Natural killer cell treated with Interleukin-12 subunit alpha and Interleukin-12 subunit beta and Interleukin-15 and Interleukin-18, amount 100 ng/mL, for 72 hours (primary cell): ENCODE data around the gene AHCYL1. TPM values are rescaled to one million over a fixed set of nuclear protein-coding genes. Genes with fewer than 3 reads are reported as not detected.
"Not testable (repeated sequence)": the region's sequence is repeated elsewhere in the genome, so short reads cannot be mapped to it uniquely, and the experiment has no call there.

ENCODE experiments used
- ATAC-seq, 2 donors: fragments of 150-1000 bp; cut with Tn5 transposase in 1 of 2; sonication (Bioruptor Pico), chemical (Tn5 transposase) in 1 of 2; 2 replicates each; pipeline ENCODE4 v1.10.0; 2021
- DNase-seq: peaks from one replicate; pipeline ENCODE4 v3.0.0; 2022; ENCODE audit warnings: low spot score
- H3K27ac Mint-ChIP-seq, 2 donors: 1 replicate in 1 of 2; 2 replicates in 1 of 2; pipeline ENCODE4 v1.8.0; 2022; ENCODE audit warnings: mixed read lengths in 2 of 2, mild to moderate bottlenecking in 1 of 2, moderate library complexity in 1 of 2
- H3K27me3 Mint-ChIP-seq, 2 donors: 1 replicate in 1 of 2; 2 replicates in 1 of 2; pipeline ENCODE4 v1.8.0; 2022; ENCODE audit warnings: mixed read lengths in 2 of 2
- H3K36me3 Mint-ChIP-seq: one replicate; pipeline ENCODE4 v1.8.0; 2022; ENCODE audit warnings: mixed read lengths
- H3K4me1 Mint-ChIP-seq, 2 donors: 1 replicate in 1 of 2; 2 replicates in 1 of 2; pipeline ENCODE4 v1.8.0; 2022; ENCODE audit warnings: low read depth in 2 of 2, mixed read lengths in 2 of 2, mild to moderate bottlenecking in 1 of 2
- H3K4me3 Mint-ChIP-seq: one replicate; pipeline ENCODE4 v1.8.0; 2022; ENCODE audit warnings: mixed read lengths
- H3K9me3 Mint-ChIP-seq: 2 replicates; pipeline ENCODE4 v1.8.0; 2022; ENCODE audit warnings: mixed read lengths
- total RNA-seq, 2 donors: library from RNA; stranded (reverse); gene quantifications; one replicate each; pipeline ENCODE4 v1.2.3, GENCODE V29; 2022

Gene AHCYL1
- total RNA-seq, result 10 to 100 TPM; 44.8 to 47.8 TPM

- Mint-ChIP-seq H3K27me3 (peaks cover 6 to 7% of the 10 kb centered on the region in 2 donors), H3K4me3 (peak within 1 kb of the TSS; percentile 94), H3K36me3 (no peaks in the 10 kb centered on the region), H3K4me1 (peaks cover 28 to 34% of the 10 kb centered on the region in 2 donors), H3K27ac (peak within 1 kb of the TSS; percentile 90 to 94), H3K9me3 (no peaks in the 10 kb centered on the region)
- ATAC-seq, result peak; percentile 99 to 100
- peak; percentile 99 for DNase-seq
Observed at GRCh38 chr1:109984456-109985246, at the start of gene AHCYL1. Gene AHCYL1 (plus strand): TSS chr1:109984765. CDS start chr1:109985053, 288 bp downstream.

DNA sequence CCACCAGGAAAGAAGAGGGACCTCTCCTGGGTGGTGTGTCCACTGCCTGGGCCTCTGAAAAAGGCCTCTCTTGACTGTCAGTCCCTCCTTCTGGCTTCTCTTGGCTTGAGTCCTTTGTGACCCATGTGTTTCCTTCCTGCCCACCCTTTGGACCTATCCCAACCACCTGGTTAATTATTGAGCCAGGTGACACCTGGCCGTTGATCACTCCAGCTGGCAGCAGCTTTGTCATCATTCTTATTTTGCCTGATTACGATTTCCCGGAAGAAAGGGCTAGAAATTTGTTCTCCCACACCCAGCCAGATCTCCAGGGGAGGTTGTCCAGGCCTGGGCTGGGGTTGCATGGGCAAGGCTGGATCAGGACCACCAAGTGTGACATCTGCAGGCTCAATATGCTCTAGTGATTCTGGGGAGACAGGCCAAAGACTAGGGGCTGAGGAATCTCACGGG is 49.1 kb upstream of the AHCYL1 start:
- peaks cover 4% of the 10 kb centered on the region for H3K9me3 Mint-ChIP-seq
- peaks cover 21% of the 10 kb centered on the region for H3K36me3 Mint-ChIP-seq
- H3K27ac Mint-ChIP-seq, result no peak overlapping the region
- DNase-seq, result no peak
- H3K4me1 Mint-ChIP-seq, result peaks cover 11 to 15% of the 10 kb centered on the region in 2 donors
- no peak for ATAC-seq
- H3K4me3 Mint-ChIP-seq, result no peak overlapping the region
- H3K27me3 Mint-ChIP-seq, result peaks cover 8 to 19% of the 10 kb centered on the region in 2 donors

DNA sequence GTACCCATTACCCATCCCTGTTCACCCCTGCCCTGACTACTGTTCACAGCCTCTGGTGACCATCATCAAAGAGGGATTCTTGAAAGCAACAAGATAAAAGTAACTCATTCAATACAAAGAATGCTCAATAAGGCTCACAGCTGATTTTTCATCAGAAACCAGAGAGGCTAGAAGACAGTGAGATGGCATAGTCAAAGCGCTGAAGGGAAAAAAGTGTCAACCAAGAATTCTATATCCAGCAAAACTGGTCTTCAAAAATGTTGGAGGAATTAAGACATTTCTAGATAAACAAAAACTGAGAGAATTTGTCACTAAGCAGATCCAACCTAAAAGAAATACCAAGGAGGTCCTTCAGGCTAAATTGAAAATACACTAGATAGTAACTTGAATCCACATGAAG is 46.8 kb upstream of the AHCYL1 start:
- Mint-ChIP-seq H3K36me3 (peaks cover 21% of the 10 kb centered on the region), H3K9me3 (peaks cover 4% of the 10 kb centered on the region), H3K27ac (no peak overlapping the region), H3K4me1 (peaks cover 11 to 15% of the 10 kb centered on the region in 2 donors), H3K27me3 (peaks cover 8 to 21% of the 10 kb centered on the region in 2 donors), H3K4me3 (no peak overlapping the region)
- ATAC-seq, result no peak
- no peak for DNase-seq

GRCh38 chr1:109938556-109938955 is 46.0 kb upstream of the AHCYL1 start:
- peaks cover 6 to 14% of the 10 kb centered on the region in 2 donors for H3K4me1 Mint-ChIP-seq
- peaks cover 4% of the 10 kb centered on the region for H3K9me3 Mint-ChIP-seq
- ATAC-seq (no peak), DNase-seq (no peak)
- no peak overlapping the region for H3K27ac Mint-ChIP-seq
- peaks cover 21% of the 10 kb centered on the region for H3K36me3 Mint-ChIP-seq
- peaks cover 8 to 24% of the 10 kb centered on the region in 2 donors for H3K27me3 Mint-ChIP-seq
- no peak overlapping the region for H3K4me3 Mint-ChIP-seq

DNA sequence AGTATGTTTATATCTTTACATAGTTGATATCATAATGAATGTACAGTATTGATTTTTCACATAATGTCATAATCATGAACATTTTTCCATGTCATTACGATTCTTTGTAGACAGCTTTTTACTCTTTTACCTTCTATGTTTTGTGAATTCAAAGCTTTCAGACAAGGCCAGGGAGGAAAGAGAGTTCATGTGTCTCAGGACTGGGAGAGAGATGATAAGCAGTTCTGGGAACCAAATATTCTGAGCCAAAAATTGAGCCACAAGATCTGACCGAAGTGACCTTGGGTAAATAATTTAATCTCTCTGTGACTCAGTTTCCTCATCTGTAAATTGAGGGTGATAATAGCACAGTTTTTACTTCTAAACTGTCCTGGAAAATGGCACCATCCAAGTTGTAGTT is 42.1 kb upstream of the AHCYL1 start:
- no peak overlapping the region for H3K4me3 Mint-ChIP-seq
- peaks cover 8 to 23% of the 10 kb centered on the region in 2 donors for H3K27me3 Mint-ChIP-seq

DNA sequence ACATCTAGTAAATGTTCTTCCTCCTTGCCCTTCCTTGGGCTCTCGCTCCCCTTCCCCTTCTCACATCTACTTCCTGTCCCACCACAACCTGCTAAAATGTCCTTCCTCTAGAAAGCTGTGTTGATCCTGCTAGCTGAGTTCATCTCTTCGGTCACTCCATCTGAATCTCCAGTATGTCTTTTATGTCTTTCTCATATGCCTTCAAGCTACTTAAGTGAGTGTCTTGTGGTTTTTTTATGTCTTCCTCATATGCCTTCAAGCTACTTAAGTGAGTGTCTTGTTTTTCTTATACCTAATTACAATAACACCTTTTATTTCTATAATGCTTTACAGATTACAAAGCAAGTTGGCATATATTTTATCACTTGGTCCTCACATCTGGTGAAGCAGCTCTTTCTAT is 40.0 kb upstream of the AHCYL1 start:
- Mint-ChIP-seq H3K4me3 (no peak overlapping the region), H3K9me3 (no peaks in the 10 kb centered on the region), H3K4me1 (peaks cover 7 to 11% of the 10 kb centered on the region in 2 donors), H3K27ac (no peak overlapping the region), H3K36me3 (peaks cover 2% of the 10 kb centered on the region), H3K27me3 (peaks cover 8 to 22% of the 10 kb centered on the region in 2 donors)
- DNase-seq (no peak), ATAC-seq (no peak)

More for the DNA sequence above, 42.1 kb upstream of the AHCYL1 start:
- Mint-ChIP-seq H3K27ac (no peak overlapping the region), H3K36me3 (peaks cover 12% of the 10 kb centered on the region), H3K4me1 (peaks cover 7 to 11% of the 10 kb centered on the region in 2 donors), H3K9me3 (no peaks in the 10 kb centered on the region)
- ATAC-seq, result no peak
- no peak for DNase-seq

GRCh38 chr1:109946511-109946910 is 38.1 kb upstream of the AHCYL1 start:
- Mint-ChIP-seq H3K36me3 (no peaks in the 10 kb centered on the region), H3K4me1 (peaks cover 7 to 11% of the 10 kb centered on the region in 2 donors), H3K27me3 (peaks cover 8 to 22% of the 10 kb centered on the region in 2 donors), H3K4me3 (no peak overlapping the region), H3K9me3 (no peaks in the 10 kb centered on the region), H3K27ac (no peak overlapping the region)
- DNase-seq (no peak), ATAC-seq (no peak)

DNA sequence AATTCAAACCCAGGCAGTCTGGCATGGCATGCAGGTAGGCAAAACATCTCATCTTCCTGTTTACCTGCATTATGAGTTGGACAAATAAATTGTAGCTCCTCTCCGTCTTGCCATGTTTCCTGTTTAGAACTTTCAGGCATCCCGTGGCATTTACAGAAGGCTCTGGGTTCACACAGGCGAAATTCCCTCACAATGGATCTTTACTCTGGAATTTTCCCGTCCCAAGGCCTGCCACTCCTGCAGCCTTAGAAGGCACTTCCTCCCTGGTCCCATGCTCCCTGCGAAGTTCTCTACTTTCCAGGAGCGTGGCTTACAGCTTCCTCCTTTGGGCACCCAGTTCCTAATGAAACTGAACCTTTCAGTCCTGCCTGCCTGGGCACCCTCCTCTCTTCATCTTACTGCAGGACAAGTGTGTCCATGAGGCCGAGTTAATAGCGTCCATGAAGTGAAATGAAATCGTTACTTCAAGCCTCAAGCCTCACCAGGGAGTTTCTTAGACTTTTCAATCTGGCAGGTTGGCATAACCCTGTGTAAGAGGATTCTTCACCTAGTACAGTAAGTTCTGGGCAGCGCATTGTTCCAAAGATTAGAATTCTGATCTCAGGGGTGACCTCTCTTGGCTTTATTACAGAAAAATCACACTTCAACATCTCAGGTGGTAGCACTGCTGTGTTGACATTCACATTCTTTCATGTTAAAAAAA is 36.8 kb upstream of the AHCYL1 start:
- H3K36me3 Mint-ChIP-seq, result no peaks in the 10 kb centered on the region
- H3K9me3 Mint-ChIP-seq, result no peaks in the 10 kb centered on the region
- no peak for ATAC-seq
- no peak overlapping the region for H3K27ac Mint-ChIP-seq
- peaks cover 7 to 11% of the 10 kb centered on the region in 2 donors for H3K4me1 Mint-ChIP-seq
- H3K27me3 Mint-ChIP-seq, result peaks cover 8 to 20% of the 10 kb centered on the region in 2 donors
- no peak for DNase-seq
- no peak overlapping the region for H3K4me3 Mint-ChIP-seq

GRCh38 chr1:109948285-109948630 is 36.3 kb upstream of the AHCYL1 start:
- no peaks in the 10 kb centered on the region for H3K9me3 Mint-ChIP-seq
- H3K36me3 Mint-ChIP-seq, result no peaks in the 10 kb centered on the region
- no peak overlapping the region for H3K4me3 Mint-ChIP-seq
- H3K27ac Mint-ChIP-seq, result no peak overlapping the region
- ATAC-seq, result no peak
- DNase-seq, result no peak
- H3K4me1 Mint-ChIP-seq, result peaks cover 7 to 11% of the 10 kb centered on the region in 2 donors
- peaks cover 8 to 18% of the 10 kb centered on the region in 2 donors for H3K27me3 Mint-ChIP-seq

DNA sequence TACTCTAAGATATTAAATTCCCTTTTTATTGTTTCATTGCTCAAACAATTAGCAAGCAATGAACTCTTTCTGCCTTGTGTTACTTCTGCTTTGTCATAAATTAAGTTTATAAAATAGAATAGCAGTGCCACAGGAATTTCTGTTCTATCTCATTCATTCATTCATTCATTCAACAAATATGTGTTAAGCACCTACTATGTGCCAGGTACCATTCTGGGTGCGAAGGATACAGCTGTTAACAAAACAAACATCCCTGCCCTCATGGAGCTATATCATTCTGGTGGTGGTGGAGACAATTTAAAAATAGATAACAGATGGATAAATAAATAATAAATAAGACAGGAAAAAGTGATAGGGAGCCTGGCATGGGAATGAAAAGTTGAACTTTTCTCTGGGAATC is 34.5 kb upstream of the AHCYL1 start:
- Mint-ChIP-seq H3K9me3 (no peaks in the 10 kb centered on the region), H3K4me3 (no peak overlapping the region), H3K36me3 (no peaks in the 10 kb centered on the region), H3K4me1 (peaks cover 0 to 5% of the 10 kb centered on the region in 2 donors), H3K27me3 (peaks cover 8 to 15% of the 10 kb centered on the region in 2 donors), H3K27ac (no peak overlapping the region)
- ATAC-seq (no peak), DNase-seq (no peak)

DNA sequence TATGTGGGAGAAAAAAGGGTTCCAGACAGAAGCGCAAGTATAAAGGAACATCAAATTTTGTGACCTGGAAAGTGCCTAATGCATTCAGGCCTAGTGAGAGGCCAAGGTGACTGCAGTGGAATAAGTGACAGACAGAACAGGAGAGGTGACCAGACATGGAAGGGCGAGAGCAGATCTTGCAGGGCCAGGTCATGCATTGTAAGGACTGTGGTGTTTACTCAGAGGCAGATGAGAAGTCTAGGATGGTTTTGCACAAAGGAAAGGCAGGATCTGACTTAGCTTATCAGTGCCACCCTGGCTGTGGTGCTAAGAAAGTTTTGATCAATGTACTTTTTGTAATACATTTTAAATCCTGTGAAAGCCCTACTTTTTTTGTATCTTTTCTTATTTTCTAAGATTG is 34.1 kb upstream of the AHCYL1 start:
- DNase-seq (no peak), ATAC-seq (no peak)
- Mint-ChIP-seq H3K27ac (no peak overlapping the region), H3K36me3 (no peaks in the 10 kb centered on the region), H3K9me3 (no peaks in the 10 kb centered on the region), H3K4me1 (peaks cover 0 to 3% of the 10 kb centered on the region in 2 donors), H3K4me3 (no peak overlapping the region), H3K27me3 (peaks cover 8 to 13% of the 10 kb centered on the region in 2 donors)

- H3K36me3 Mint-ChIP-seq, H3K27me3 Mint-ChIP-seq, H3K4me3 Mint-ChIP-seq, H3K27ac Mint-ChIP-seq, H3K9me3 Mint-ChIP-seq, DNase-seq, ATAC-seq, H3K4me1 Mint-ChIP-seq: not testable (repeated sequence)
Observed at GRCh38 chr1:109951501-109951900, 33.1 kb upstream of the AHCYL1 start.

GRCh38 chr1:109954041-109954512 is 30.5 kb upstream of the AHCYL1 start:
- H3K4me1 Mint-ChIP-seq, result no peaks in the 10 kb centered on the region

DNA sequence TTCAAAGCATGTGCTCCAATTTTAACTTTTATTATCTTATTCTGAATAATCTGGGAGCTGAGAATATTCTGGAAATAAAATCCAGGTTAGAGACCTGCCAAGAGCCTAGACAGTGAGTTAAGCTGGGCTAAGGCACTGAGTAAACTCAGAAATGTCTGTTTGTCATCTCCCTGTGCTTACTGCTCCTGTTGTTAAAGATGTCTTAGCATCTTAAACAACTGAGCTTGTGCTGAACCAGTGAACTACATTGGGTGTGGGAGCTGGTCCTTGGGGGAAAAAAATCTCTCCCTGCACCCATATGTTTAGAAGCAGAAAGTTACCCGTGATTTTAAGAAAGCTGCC is 25.0 kb upstream of the AHCYL1 start:
- DNase-seq, result no peak
- ATAC-seq, result no peak
- Mint-ChIP-seq H3K9me3 (no peaks in the 10 kb centered on the region), H3K4me3 (no peak overlapping the region), H3K27ac (no peak overlapping the region), H3K4me1 (no peaks in the 10 kb centered on the region), H3K36me3 (no peaks in the 10 kb centered on the region), H3K27me3 (peaks cover 26 to 46% of the 10 kb centered on the region in 2 donors)

More at GRCh38 chr1:109954041-109954512, 30.5 kb upstream of the AHCYL1 start:
- no peak overlapping the region for H3K27ac Mint-ChIP-seq
- ATAC-seq, result no peak
- no peaks in the 10 kb centered on the region for H3K9me3 Mint-ChIP-seq
- no peak for DNase-seq
- no peak overlapping the region for H3K4me3 Mint-ChIP-seq
- H3K36me3 Mint-ChIP-seq, result no peaks in the 10 kb centered on the region
- peaks cover 5 to 18% of the 10 kb centered on the region in 2 donors for H3K27me3 Mint-ChIP-seq
